ENCODE data around the gene GCSH.

The GCSH gene

GRCh38 chr16:81095953-81096714 lies at the start of gene GCSH:
TSS of gene GCSH (minus strand) at chr16:81096395. CDS start at chr16:81096278, 117 bp downstream.
- Histone ChIP-seq H3K4me3 (ENCODE audit: low read length in 2 of 2) (peak within 1 kb of the TSS; percentile 77 to 78), H3K4me1 (ENCODE audit: control insufficient read depth in 2 of 2, insufficient read depth in 2 of 2, low read length in 2 of 2) (peaks cover 3 to 7% of the 10 kb centered on the region in 2 donors), H3K27ac (ENCODE audit: low read depth in 2 of 2, low read length in 2 of 2) (peak within 1 kb of the TSS; percentile 61 to 84)

GRCh38 chr16:81143921-81144471 lies 47.8 kb upstream of the GCSH start:
- H3K27me3 ChIP-seq (ENCODE audit: control insufficient read depth in 2 of 2, insufficient read depth in 2 of 2, low read length in 2 of 2): no peaks in the 10 kb centered on the region
- no peak overlapping the region for H3K27ac ChIP-seq (ENCODE audit: low read depth in 2 of 2, low read length in 2 of 2)
- H3K36me3 ChIP-seq (ENCODE audit: control insufficient read depth in 2 of 2, insufficient read depth in 2 of 2, low read length in 2 of 2): no peaks in the 10 kb centered on the region
- H3K9ac ChIP-seq (ENCODE audit: low read depth in 1 of 2, low read length in 2 of 2): no peak overlapping the region
- no peaks in the 10 kb centered on the region for H3K4me1 ChIP-seq (ENCODE audit: control insufficient read depth in 2 of 2, insufficient read depth in 2 of 2, low read length in 2 of 2)
- H3K4me3 ChIP-seq (ENCODE audit: low read length in 2 of 2): no peak overlapping the region
- no peaks in the 10 kb centered on the region for H3K9me3 ChIP-seq (ENCODE audit: control insufficient read depth in 2 of 2, low read length in 2 of 2)

More at GRCh38 chr16:81095953-81096714, at the start of gene GCSH:
- Histone ChIP-seq H3K36me3 (ENCODE audit: control insufficient read depth in 2 of 2, insufficient read depth in 2 of 2, low read length in 2 of 2) (no peaks in the 10 kb centered on the region), H3K27me3 (ENCODE audit: control insufficient read depth in 2 of 2, insufficient read depth in 2 of 2, low read length in 2 of 2) (no peaks in the 10 kb centered on the region), H3K9ac (ENCODE audit: low read depth in 1 of 2, low read length in 2 of 2) (peak within 1 kb of the TSS; percentile 63 to 67), H3K9me3 (ENCODE audit: control insufficient read depth in 2 of 2, low read length in 2 of 2) (no peaks in the 10 kb centered on the region)

- Histone ChIP-seq H3K36me3 (ENCODE audit: control insufficient read depth in 2 of 2, insufficient read depth in 2 of 2, low read length in 2 of 2) (no peaks in the 10 kb centered on the region), H3K9ac (ENCODE audit: low read depth in 1 of 2, low read length in 2 of 2) (no peak overlapping the region), H3K9me3 (ENCODE audit: control insufficient read depth in 2 of 2, low read length in 2 of 2) (no peaks in the 10 kb centered on the region), H3K4me3 (ENCODE audit: low read length in 2 of 2) (no peak overlapping the region), H3K4me1 (ENCODE audit: control insufficient read depth in 2 of 2, insufficient read depth in 2 of 2, low read length in 2 of 2) (no peaks in the 10 kb centered on the region), H3K27ac (ENCODE audit: low read depth in 2 of 2, low read length in 2 of 2) (no peak overlapping the region), H3K27me3 (ENCODE audit: control insufficient read depth in 2 of 2, insufficient read depth in 2 of 2, low read length in 2 of 2) (no peaks in the 10 kb centered on the region)
Observed at GRCh38 chr16:81142864-81143263, 46.7 kb upstream of the GCSH start.

- Histone ChIP-seq H3K27ac (ENCODE audit: low read depth in 2 of 2, low read length in 2 of 2) (no peak overlapping the region), H3K9ac (ENCODE audit: low read depth in 1 of 2, low read length in 2 of 2) (no peak overlapping the region), H3K9me3 (ENCODE audit: control insufficient read depth in 2 of 2, low read length in 2 of 2) (no peaks in the 10 kb centered on the region), H3K36me3 (ENCODE audit: control insufficient read depth in 2 of 2, insufficient read depth in 2 of 2, low read length in 2 of 2) (no peaks in the 10 kb centered on the region), H3K4me3 (ENCODE audit: low read length in 2 of 2) (no peak overlapping the region), H3K4me1 (ENCODE audit: control insufficient read depth in 2 of 2, insufficient read depth in 2 of 2, low read length in 2 of 2) (no peaks in the 10 kb centered on the region), H3K27me3 (ENCODE audit: control insufficient read depth in 2 of 2, insufficient read depth in 2 of 2, low read length in 2 of 2) (no peaks in the 10 kb centered on the region)
Observed at GRCh38 chr16:81140930-81141780, 45.0 kb upstream of the GCSH start.

- H3K9ac ChIP-seq (ENCODE audit: low read depth in 1 of 2, low read length in 2 of 2): no peak overlapping the region
- no peak overlapping the region for H3K4me3 ChIP-seq (ENCODE audit: low read length in 2 of 2)
- H3K27ac ChIP-seq (ENCODE audit: low read depth in 2 of 2, low read length in 2 of 2): no peak overlapping the region
Observed at GRCh38 chr16:81138831-81139557, 42.8 kb upstream of the GCSH start.

GRCh38 chr16:81137754-81138153 lies 41.6 kb upstream of the GCSH start:
- H3K9ac ChIP-seq (ENCODE audit: low read depth in 1 of 2, low read length in 2 of 2): no peak overlapping the region
- H3K27me3 ChIP-seq (ENCODE audit: control insufficient read depth in 2 of 2, insufficient read depth in 2 of 2, low read length in 2 of 2): no peaks in the 10 kb centered on the region
- no peak overlapping the region for H3K4me3 ChIP-seq (ENCODE audit: low read length in 2 of 2)
- H3K4me1 ChIP-seq (ENCODE audit: control insufficient read depth in 2 of 2, insufficient read depth in 2 of 2, low read length in 2 of 2): no peaks in the 10 kb centered on the region
- no peaks in the 10 kb centered on the region for H3K9me3 ChIP-seq (ENCODE audit: control insufficient read depth in 2 of 2, low read length in 2 of 2)
- H3K36me3 ChIP-seq (ENCODE audit: control insufficient read depth in 2 of 2, insufficient read depth in 2 of 2, low read length in 2 of 2): no peaks in the 10 kb centered on the region
- no peak overlapping the region for H3K27ac ChIP-seq (ENCODE audit: low read depth in 2 of 2, low read length in 2 of 2)

More at GRCh38 chr16:81138831-81139557, 42.8 kb upstream of the GCSH start:
- Histone ChIP-seq H3K9me3 (ENCODE audit: control insufficient read depth in 2 of 2, low read length in 2 of 2) (no peaks in the 10 kb centered on the region), H3K36me3 (ENCODE audit: control insufficient read depth in 2 of 2, insufficient read depth in 2 of 2, low read length in 2 of 2) (no peaks in the 10 kb centered on the region), H3K27me3 (ENCODE audit: control insufficient read depth in 2 of 2, insufficient read depth in 2 of 2, low read length in 2 of 2) (no peaks in the 10 kb centered on the region), H3K4me1 (ENCODE audit: control insufficient read depth in 2 of 2, insufficient read depth in 2 of 2, low read length in 2 of 2) (no peaks in the 10 kb centered on the region)

GRCh38 chr16:81136390-81137335 lies 40.5 kb upstream of the GCSH start:
- Histone ChIP-seq H3K4me1 (ENCODE audit: control insufficient read depth in 2 of 2, insufficient read depth in 2 of 2, low read length in 2 of 2) (no peaks in the 10 kb centered on the region), H3K4me3 (ENCODE audit: low read length in 2 of 2) (no peak overlapping the region), H3K9me3 (ENCODE audit: control insufficient read depth in 2 of 2, low read length in 2 of 2) (no peaks in the 10 kb centered on the region), H3K9ac (ENCODE audit: low read depth in 1 of 2, low read length in 2 of 2) (no peak overlapping the region), H3K27me3 (ENCODE audit: control insufficient read depth in 2 of 2, insufficient read depth in 2 of 2, low read length in 2 of 2) (no peaks in the 10 kb centered on the region), H3K27ac (ENCODE audit: low read depth in 2 of 2, low read length in 2 of 2) (no peak overlapping the region), H3K36me3 (ENCODE audit: control insufficient read depth in 2 of 2, insufficient read depth in 2 of 2, low read length in 2 of 2) (no peaks in the 10 kb centered on the region)

- H3K9ac ChIP-seq (ENCODE audit: low read depth in 1 of 2, low read length in 2 of 2): no peak overlapping the region
- no peaks in the 10 kb centered on the region for H3K36me3 ChIP-seq (ENCODE audit: control insufficient read depth in 2 of 2, insufficient read depth in 2 of 2, low read length in 2 of 2)
- H3K27me3 ChIP-seq (ENCODE audit: control insufficient read depth in 2 of 2, insufficient read depth in 2 of 2, low read length in 2 of 2): no peaks in the 10 kb centered on the region
- H3K9me3 ChIP-seq (ENCODE audit: control insufficient read depth in 2 of 2, low read length in 2 of 2): no peaks in the 10 kb centered on the region
- H3K4me3 ChIP-seq (ENCODE audit: low read length in 2 of 2): no peak overlapping the region
- no peak overlapping the region for H3K27ac ChIP-seq (ENCODE audit: low read depth in 2 of 2, low read length in 2 of 2)
- H3K4me1 ChIP-seq (ENCODE audit: control insufficient read depth in 2 of 2, insufficient read depth in 2 of 2, low read length in 2 of 2): no peaks in the 10 kb centered on the region
Observed at GRCh38 chr16:81130126-81130525, 33.9 kb upstream of the GCSH start.
